NCI-H82 (cell line): ENCODE results near the gene THAP8.
"Not testable (repeated sequence)": the region's sequence is repeated elsewhere in the genome, so short reads cannot be mapped to it uniquely, and the experiment has no call there.

Source experiments
- DNase-seq: peaks from one replicate; lab custom pipeline; 2025; lab: John Stamatoyannopoulos, UW

The THAP8 gene

DNA sequence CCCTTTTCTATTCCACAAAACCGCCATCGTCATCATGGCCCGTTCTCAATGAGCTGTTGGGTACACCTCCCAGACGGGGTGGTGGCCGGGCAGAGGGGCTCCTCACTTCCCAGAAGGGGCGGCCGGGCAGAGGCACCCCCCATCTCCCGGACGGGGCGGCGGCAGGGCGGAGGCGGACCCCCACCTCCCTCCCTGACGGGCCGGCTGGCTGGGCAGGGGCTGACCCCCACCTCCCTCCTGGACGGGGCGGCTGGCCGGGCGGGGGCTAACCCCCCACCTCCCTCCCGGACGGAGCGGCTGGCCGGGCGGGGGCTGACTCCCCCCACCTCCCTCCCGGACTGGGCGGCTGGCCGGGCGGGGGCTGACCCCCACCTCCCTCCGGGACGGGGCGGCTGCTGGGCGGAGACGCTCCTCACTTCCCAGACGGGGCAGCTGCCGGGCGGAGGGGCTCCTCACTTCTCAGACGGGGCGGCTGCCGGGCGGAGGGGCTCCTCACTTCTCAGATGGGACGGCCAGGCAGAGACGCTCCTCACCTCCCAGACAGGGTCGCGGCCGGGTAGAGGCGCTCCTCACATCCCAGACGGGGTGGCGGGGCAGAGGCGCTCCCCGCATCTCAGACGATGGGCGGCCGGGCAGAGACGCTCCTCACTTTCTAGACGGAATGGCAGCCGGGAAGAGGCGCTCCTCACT is 14.9 kb upstream of the THAP8 start:
- not testable (repeated sequence) for DNase-seq

DNA sequence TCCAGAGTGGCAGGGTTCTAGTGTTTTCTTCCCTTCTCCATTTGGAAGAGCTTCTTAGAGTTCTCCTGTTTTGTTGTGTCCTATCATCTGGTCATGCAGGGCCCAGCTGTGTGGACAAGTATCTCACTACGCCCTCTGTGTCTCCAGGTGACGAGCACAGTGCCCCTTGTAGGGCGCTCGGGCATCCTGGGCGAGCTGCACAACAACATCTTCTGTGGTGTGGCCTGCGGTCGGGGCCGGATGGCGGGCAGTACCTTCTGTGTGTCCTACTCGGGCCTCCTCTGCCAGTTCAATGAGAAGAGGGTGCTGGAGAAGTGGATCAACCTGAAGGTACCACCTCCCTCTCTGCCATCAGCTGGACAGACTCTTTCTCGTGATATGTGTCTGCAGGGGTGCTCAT is 13.6 kb upstream of the THAP8 start:
- DNase-seq = no peak

GRCh38 chr19:36064826-36065225 is 10.7 kb upstream of the THAP8 start:
- no peak for DNase-seq

- DNase-seq = no peak
These were observed 7.3 kb upstream of the THAP8 start for GRCh38 chr19:36061367-36061766.

GRCh38 chr19:36060430-36060829 is 6.3 kb upstream of the THAP8 start:
- DNase-seq = peak; percentile 62

- DNase-seq = peak; percentile 96
These were observed 5.3 kb upstream of the THAP8 start for GRCh38 chr19:36059180-36059910.

GRCh38 chr19:36058481-36059179 is 4.5 kb upstream of the THAP8 start:
- no peak for DNase-seq

GRCh38 chr19:36054733-36055686 is 925 bp upstream of the THAP8 start, which contains the start of gene WDR62:
TSS of gene WDR62 (plus strand) at chr19:36054897. CDS start at chr19:36054972, 75 bp downstream.
- peak; percentile 99 for DNase-seq

DNA sequence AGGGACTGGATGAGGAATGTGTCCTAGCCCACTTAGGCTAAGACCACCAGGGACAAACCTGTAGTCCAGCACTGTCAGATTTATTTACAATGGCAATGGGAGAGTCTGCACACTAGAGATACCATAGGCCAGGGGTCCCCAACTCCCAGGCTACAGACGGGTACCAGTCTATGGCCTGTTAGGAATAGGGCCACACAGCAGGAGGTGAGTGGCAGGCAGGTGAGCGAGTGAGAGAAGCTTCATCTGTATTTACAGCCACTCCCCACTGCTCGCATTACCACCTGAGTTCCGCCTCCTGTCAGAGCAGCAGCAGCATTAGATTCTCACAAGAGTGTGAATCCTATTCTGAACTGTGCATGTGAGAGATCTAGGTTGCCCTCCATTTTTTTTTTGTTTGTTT is 2.4 kb downstream of the THAP8 start:
- no peak for DNase-seq

DNA sequence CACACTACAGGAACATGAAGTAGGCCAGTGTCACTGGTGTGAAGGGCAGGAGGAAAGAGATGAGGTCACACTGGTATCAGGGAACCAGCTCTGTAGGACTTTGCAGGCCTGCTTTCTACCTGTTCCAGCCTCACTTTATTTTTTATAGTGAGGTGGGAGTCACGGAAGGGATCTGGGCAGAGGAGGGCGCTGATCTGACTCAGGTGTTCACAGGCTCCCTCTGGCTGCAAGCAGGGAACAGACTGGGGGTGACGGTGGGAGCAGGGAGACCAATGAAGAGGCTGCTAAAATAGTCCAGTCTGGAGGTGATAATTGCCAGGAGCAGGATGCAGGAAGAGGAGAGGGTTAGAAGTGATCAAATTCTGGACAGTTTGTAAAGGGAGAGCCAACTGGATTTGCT is 2.8 kb downstream of the THAP8 start:
- DNase-seq = peak; percentile 64

- no peak for DNase-seq
These were observed 4.9 kb downstream of the THAP8 start for GRCh38 chr19:36049080-36049698.

GRCh38 chr19:36047835-36048234 is 6.2 kb downstream of the THAP8 start:
- no peak for DNase-seq

- no peak for DNase-seq
These were observed 7.5 kb downstream of the THAP8 start for GRCh38 chr19:36046443-36047050.

- no peak for DNase-seq
These were observed 10.1 kb downstream of the THAP8 start for GRCh38 chr19:36043952-36044351.

GRCh38 chr19:36041831-36042230 is 12.3 kb downstream of the THAP8 start:
- no peak for DNase-seq

GRCh38 chr19:36041092-36041491 is 13.0 kb downstream of the THAP8 start:
- DNase-seq = not testable (repeated sequence)

DNA sequence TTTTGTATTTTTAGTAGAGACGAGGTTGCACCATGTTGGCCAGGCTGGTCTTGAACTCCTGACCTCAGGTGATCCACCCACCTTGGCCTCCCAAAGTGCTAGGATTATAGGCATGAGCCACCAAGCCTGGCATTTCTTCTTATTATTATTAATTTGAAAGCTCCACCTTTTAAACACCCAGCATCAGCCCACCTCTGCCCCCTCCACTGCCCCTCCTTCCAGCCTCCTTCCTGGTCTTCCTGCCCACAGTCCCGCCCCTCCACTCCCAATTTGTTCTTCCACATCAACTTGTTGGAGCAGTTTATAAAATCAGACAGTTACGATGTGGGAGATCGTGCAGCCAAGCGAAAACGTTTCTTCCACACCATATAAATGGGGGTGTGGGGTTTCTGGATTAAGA is 13.6 kb downstream of the THAP8 start:
- DNase-seq = no peak

GRCh38 chr19:36032251-36033104 is 21.6 kb downstream of the THAP8 start, which contains the start of gene CLIP3:
TSS of gene CLIP3 (minus strand) at chr19:36032873. CDS start at chr19:36032357, 516 bp downstream.
- DNase-seq = peak; percentile 90

GRCh38 chr19:36031308-36031707 is 22.8 kb downstream of the THAP8 start:
- DNase-seq = peak; percentile 21
